Esophagus (tissue), 2 donors: ENCODE results near the gene DPP6. TPM values are rescaled to one million over a fixed set of nuclear protein-coding genes. Genes with fewer than 3 reads are reported as not detected.
"Not testable (repeated sequence)": the region's sequence is repeated elsewhere in the genome, so short reads cannot be mapped to it uniquely, and the experiment has no call there.

Experiments
- H3K27ac ChIP-seq, 2 donors: one replicate each; pipeline ENCODE4 v1.5.1; 2013; ENCODE audit warnings: low read depth in 2 of 2, mild to moderate bottlenecking in 2 of 2, inconsistent platforms in 1 of 2, low read length in 1 of 2, moderate library complexity in 1 of 2
- H3K27me3 ChIP-seq, 2 donors: one replicate each; pipeline ENCODE4 v1.6.1; 2013; ENCODE audit warnings: low read length in 2 of 2, control low read depth in 1 of 2, mild to moderate bottlenecking in 1 of 2; ENCODE audit not compliant: insufficient read depth in 2 of 2, control insufficient read depth in 1 of 2
- H3K36me3 ChIP-seq, 2 donors: one replicate each; pipeline ENCODE4 v1.6.1; 2013; ENCODE audit warnings: low read length in 1 of 2; ENCODE audit not compliant: control insufficient read depth in 2 of 2, insufficient read depth in 2 of 2
- H3K4me1 ChIP-seq, 2 donors: one replicate each; pipeline ENCODE4 v1.6.1; 2013; ENCODE audit warnings: low read length in 1 of 2; ENCODE audit not compliant: control insufficient read depth in 2 of 2, insufficient read depth in 2 of 2
- H3K4me3 ChIP-seq, 2 donors: one replicate each; pipeline ENCODE4 v1.5.1; 2013; ENCODE audit warnings: low read length in 2 of 2, mild to moderate bottlenecking in 2 of 2, low read depth in 1 of 2, moderate library complexity in 1 of 2
- H3K9me3 ChIP-seq, 2 donors: one replicate each; pipeline ENCODE4 v1.6.1; 2013; ENCODE audit warnings: mild to moderate bottlenecking in 2 of 2, low read depth in 1 of 2, low read length in 1 of 2, moderate library complexity in 1 of 2; ENCODE audit not compliant: control insufficient read depth in 2 of 2, insufficient read depth in 1 of 2
- WGBS, 2 donors: extraction: QIAGEN DNeasy Blood & Tissue Kit; methylation state at CpG; one replicate each; pipeline ENCODE4 v1.1.7; 2013; 5-methylcytosine and 5-hydroxymethylcytosine counted together
- polyA plus RNA-seq, 2 donors: library from polyadenylated mRNA; stranded (reverse); fragments of 200-250 nt; gene quantifications; one replicate each; pipeline ENCODE4 v1.2.3, GENCODE V29; 2013
- donor health status: healthy with polysubstance abuse.
- donor health status: Bipolar disorder and iron deficiency.

The DPP6 gene
- polyA plus RNA-seq, 2 donors = 0.24 to 0.60 TPM

DNA sequence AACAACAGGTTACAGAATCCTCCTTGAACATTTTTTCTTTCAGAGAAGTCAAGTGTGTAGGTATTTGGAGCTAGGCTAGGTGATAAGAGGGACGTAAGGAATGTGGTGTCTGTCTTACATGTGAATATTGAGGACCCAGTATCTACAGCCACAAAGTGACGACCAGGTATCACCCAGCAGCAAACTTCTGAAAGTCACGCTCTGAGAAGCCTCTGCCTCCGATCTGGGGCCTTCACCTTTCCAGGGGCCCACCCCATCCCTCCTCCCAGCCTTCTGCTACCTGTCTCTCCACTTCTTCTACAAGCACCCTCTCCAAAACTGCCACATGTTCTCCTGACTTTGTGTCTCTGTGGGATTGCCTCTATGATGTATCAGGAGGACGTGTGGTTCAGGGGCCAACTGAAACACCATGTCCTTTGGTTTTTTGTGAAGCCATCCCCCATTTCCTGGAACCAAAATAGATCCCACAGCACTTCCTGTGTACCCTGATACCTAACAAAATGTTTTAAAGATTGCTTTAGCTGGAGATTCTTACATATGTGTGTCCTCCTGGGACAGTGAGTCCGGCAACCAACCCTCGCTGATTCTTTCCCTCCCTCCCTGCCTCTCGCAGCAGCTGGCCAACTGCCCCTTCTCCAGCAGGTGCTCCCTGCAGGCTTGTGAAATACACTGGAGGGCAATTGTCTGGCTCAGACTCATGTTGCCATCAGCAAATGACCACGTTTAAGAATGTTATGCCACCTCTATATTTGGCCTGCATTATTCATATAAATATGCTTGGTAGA, 93.9 kb downstream of the DPP6 start:
- not testable (repeated sequence) for H3K36me3 ChIP-seq, H3K4me3 ChIP-seq, H3K9me3 ChIP-seq, H3K27ac ChIP-seq, H3K27me3 ChIP-seq, H3K4me1 ChIP-seq
- WGBS, 2 donors = 69 to 70% methylated on average over 4 to 5 of the region's 9 CpGs

DNA sequence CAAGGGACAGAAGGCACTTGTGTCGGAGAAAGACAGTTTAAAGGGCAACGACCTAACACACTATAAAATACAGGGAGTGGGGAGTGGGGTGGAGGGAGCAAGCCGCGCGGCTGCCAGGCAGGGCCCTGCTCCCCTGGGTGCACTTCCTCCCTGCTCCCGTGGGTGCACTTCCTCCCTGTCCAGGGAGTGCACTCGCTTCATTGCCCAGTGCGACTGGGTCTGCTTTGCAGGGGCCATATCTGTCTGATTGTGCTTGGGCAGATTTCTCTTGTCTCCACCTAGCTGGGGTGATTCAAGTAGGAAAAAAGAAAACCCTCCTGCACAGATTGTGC, 94.5 kb downstream of the DPP6 start:
- WGBS, 2 donors = 51 to 58% methylated on average over 5 to 6 of the region's 8 CpGs
- H3K9me3 ChIP-seq, H3K36me3 ChIP-seq, H3K27ac ChIP-seq, H3K4me1 ChIP-seq, H3K4me3 ChIP-seq, H3K27me3 ChIP-seq: not testable (repeated sequence)

DNA sequence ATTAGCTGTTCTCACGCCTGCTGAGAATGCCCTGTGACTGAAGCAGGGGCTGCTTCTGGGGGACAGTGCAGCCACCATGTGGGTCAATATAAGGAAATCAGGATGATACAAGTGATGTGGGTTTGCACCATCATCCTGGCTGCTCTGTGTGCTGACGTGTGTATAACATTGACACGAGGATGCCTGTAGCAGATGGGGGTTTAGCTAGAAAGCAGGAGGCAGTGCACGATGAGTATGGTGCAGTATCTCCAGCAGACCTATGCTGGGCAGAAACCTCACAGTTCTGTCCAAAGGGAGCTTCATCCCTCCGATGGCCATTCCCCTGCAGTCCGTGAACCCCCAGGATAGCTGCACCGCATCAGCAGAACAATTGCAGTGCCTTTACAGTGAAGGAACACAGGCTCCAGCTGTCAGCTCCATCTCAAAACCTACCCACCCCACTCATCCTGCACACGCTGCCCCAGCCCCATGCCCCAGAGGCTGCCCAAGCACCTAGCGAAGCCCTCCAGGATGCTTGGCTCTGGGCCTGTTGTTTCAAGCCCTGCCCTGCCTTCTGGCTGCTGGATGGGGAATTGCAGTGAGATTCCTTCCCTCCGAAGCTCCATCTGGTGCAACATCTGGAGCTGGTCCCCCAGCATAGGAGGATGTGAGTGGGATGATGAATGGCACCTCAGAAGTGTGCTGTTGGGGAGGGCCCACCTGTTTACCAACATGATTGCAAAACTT, 96.8 kb downstream of the DPP6 start:
- 80 to 82% methylated on average over 8 of the region's 10 CpGs for WGBS, 2 donors
- H3K27ac ChIP-seq, H3K4me3 ChIP-seq, H3K27me3 ChIP-seq, H3K9me3 ChIP-seq, H3K4me1 ChIP-seq, H3K36me3 ChIP-seq: not testable (repeated sequence)

DNA sequence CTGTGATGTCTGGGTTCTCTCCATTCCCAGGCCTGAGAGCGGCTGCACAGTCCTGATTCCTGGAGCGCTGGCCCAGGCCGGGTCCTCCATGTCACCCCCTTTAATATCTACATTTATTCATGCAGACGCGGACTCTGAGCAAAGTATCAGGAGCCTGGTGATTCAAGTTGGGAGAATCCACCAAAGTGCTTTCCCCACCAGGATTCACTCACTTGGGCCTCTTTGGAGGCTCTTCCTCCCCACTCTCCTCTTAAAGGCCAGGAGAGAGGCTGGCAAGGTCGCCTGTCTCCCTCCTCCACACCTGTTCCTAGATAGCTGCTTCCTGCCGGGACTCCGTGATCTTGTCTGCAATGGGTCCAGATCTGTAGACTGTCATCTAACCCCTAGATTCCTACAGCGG, 98.5 kb downstream of the DPP6 start:
- WGBS, 2 donors = 88 to 89% methylated on average over 9 of the region's 9 CpGs
- not testable (repeated sequence) for H3K27me3 ChIP-seq, H3K4me1 ChIP-seq, H3K27ac ChIP-seq, H3K36me3 ChIP-seq, H3K9me3 ChIP-seq, H3K4me3 ChIP-seq

DNA sequence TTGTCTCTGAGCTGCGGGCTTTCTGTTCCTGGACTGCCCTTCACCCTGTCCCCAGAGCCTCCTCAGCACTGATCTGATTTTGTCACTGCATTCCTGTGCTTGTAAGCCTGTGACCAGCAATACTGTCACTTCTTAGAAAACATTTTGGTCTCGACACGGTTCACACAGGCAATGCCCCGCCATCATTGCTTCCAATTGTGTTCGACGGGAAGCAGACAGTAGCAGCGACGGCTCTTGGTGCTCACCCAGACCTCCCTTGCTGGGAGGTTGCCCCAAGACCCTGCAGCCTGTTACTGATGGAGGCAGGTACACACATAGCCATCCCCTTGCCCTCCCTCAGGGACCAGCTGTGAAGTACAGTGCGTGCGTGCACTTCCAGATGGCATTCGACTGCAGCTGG, 99.1 kb downstream of the DPP6 start:
- H3K27ac ChIP-seq, H3K9me3 ChIP-seq, H3K4me3 ChIP-seq, H3K27me3 ChIP-seq, H3K36me3 ChIP-seq, H3K4me1 ChIP-seq: not testable (repeated sequence)
- WGBS, 2 donors = 87 to 90% methylated on average over 11 of the region's 11 CpGs

DNA sequence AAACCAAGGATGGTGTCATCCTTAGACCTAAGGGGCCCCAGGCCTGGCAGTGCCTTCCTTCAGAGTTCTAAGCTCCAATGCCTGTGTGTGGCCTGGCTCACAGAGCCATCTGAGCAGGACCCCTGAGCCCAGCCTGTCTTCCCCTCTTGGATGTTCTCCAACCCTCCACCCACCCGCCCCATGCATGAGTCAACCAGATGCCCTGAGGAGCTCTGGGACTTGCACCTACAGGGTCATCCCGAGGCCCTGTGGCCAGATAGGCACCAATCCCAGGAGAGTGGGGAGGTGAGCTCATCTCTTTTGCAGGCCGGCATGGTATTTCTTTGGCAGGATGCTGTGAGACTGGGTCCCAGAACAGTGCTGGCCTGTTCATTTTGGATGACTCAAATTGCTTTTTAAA, 103.7 kb downstream of the DPP6 start:
- not testable (repeated sequence) for H3K4me3 ChIP-seq, H3K4me1 ChIP-seq, H3K36me3 ChIP-seq, H3K27ac ChIP-seq, H3K9me3 ChIP-seq, H3K27me3 ChIP-seq
- 67 to 78% methylated on average over 3 of the region's 3 CpGs for whole genome bisulfite sequencing, 2 donors

DNA sequence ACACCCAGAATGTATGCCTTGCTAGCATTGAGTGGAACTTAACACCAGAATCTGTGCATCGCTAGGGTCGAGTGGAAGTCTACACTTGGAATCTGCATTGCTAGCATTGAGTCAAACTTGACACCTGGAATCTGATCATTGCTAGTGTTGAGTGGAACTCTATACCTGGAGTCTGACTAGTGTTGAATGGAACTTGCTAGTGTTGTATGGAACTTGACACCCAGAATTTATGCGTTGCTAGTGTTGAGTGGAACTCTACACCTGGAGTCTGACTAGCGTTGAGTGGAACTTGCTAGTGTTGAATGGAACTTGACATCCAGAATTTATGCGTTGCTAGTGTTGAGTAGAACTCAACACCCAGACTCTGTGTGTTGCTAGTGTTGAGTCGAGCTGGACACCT, 110.7 kb downstream of the DPP6 start:
- H3K4me1 ChIP-seq, H3K27me3 ChIP-seq, H3K4me3 ChIP-seq, H3K36me3 ChIP-seq, H3K27ac ChIP-seq, H3K9me3 ChIP-seq: not testable (repeated sequence)
- 84% methylated on average over 4 to 5 of the region's 6 CpGs for whole genome bisulfite sequencing, 2 donors

DNA sequence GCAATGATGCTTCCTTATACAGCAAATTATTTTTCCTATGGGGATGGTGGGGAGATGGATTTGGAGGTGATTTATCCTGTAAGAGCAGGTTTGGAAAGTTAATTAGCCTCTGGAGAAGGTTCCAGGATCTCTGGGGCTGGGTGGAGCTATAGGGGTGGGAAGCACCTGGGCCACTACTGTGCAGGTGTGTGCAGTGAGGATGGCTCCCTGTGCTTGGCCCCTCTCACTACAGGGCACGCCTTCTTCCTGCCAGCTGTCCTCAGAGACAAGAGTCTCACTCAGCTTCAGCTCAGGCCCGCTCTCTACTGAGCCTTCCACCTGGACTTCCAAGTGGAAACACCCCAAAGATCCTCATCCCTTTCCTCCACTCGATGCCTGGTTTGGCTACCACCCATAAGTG, 111.4 kb downstream of the DPP6 start:
- not testable (repeated sequence) for H3K27me3 ChIP-seq, H3K27ac ChIP-seq, H3K9me3 ChIP-seq, H3K4me1 ChIP-seq, H3K36me3 ChIP-seq, H3K4me3 ChIP-seq
- WGBS, 2 donors = 57 to 82% methylated on average over 2 of the region's 3 CpGs

DNA sequence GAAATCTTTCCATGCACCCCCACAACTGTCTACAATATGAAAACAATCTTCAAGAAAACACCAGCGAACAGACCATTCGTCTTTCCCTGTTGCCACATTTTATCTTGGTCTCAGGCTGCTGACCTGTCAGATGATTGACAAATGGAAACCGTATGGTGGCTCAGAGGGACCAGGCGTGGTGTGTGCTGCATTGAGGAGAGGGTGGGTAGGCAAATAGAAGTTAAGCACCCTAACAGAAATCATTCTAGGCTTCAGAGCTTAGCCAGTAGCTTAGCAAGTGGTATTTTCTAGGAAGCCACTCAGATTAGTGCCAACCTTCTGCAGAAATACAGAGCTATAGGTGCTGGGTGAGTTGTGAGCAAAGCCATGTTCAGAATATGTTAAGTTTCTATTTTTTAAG, 114.9 kb downstream of the DPP6 start:
- H3K4me1 ChIP-seq = no peaks in the 10 kb centered on the region

DNA sequence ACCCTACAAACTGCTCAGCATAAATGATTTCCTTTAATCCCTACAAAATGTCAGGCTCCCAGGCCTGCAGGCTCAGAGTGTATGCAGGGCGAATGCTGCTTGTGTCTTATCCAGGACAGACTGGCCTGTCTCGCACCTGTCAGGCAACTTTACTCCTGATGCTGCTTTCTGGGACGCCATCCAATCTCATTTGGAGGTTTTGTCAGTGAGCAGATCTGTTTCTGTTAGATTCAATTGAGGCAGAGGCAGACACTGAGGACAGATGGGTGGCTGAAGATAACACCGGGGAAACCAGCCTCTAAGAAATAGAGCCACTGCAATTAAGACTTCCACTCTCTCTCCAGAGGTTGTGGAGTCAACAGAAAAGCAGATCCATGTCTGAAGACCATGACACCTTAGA, 115.6 kb downstream of the DPP6 start:
- Histone ChIP-seq H3K27ac (no peak overlapping the region), H3K4me3 (no peak overlapping the region), H3K27me3 (no peaks in the 10 kb centered on the region), H3K9me3 (no peaks in the 10 kb centered on the region), H3K4me1 (no peaks in the 10 kb centered on the region), H3K36me3 (no peaks in the 10 kb centered on the region)
- 55 to 59% methylated on average over 4 of the region's 4 CpGs for WGBS, 2 donors

More for the DNA sequence above, 114.9 kb downstream of the DPP6 start:
- no peak overlapping the region for H3K27ac ChIP-seq
- H3K36me3 ChIP-seq = no peaks in the 10 kb centered on the region
- H3K9me3 ChIP-seq = no peaks in the 10 kb centered on the region
- H3K27me3 ChIP-seq = no peaks in the 10 kb centered on the region
- 8 to 20% methylated on average over 2 to 4 of the region's 4 CpGs for WGBS, 2 donors
- no peak overlapping the region for H3K4me3 ChIP-seq
